Trophoblast cell (in vitro differentiated cells and primary cell): ENCODE results near the gene TUT7.
"Not testable (repeated sequence)": the region's sequence is repeated elsewhere in the genome, so short reads cannot be mapped to it uniquely, and the experiment has no call there.

Experiments
- DNase-seq, 2 donors: peaks; one replicate each; pipeline ENCODE4 v3.0.0-alpha.2; 2016
- H2AFZ ChIP-seq: 2 replicates; pipeline ENCODE4 v1.6.1; 2013; ENCODE audit warnings: low read length, moderate library complexity, mild to moderate bottlenecking; ENCODE audit not compliant: insufficient read depth, poor library complexity
- H2AK5ac ChIP-seq: 2 replicates; pipeline ENCODE4 v1.6.1; 2013; ENCODE audit warnings: mild to moderate bottlenecking, low read length
- H2BK120ac ChIP-seq: 2 replicates; pipeline ENCODE4 v1.6.1; 2013; ENCODE audit warnings: low read length, mild to moderate bottlenecking, moderate library complexity; ENCODE audit not compliant: insufficient read depth, poor library complexity
- H2BK12ac ChIP-seq: 2 replicates; pipeline ENCODE4 v1.6.1; 2013; ENCODE audit warnings: mild to moderate bottlenecking, low read length, moderate library complexity
- H2BK5ac ChIP-seq: 2 replicates; pipeline ENCODE4 v1.6.1; 2013; ENCODE audit warnings: low read length, low read depth, moderate library complexity, mild to moderate bottlenecking; ENCODE audit not compliant: poor library complexity
- H3K14ac ChIP-seq: 2 replicates; pipeline ENCODE4 v1.6.1; 2013; ENCODE audit warnings: mild to moderate bottlenecking, low read length
- H3K18ac ChIP-seq: 2 replicates; pipeline ENCODE4 v1.6.1; 2013; ENCODE audit warnings: mild to moderate bottlenecking, low read length
- H3K23ac ChIP-seq: 2 replicates; pipeline ENCODE4 v1.6.1; 2013; ENCODE audit warnings: low read length
- H3K27ac ChIP-seq: 2 replicates; pipeline ENCODE4 v1.5.1; 2013; ENCODE audit warnings: low read depth, mild to moderate bottlenecking, inconsistent platforms, low read length, moderate library complexity
- H3K27me3 ChIP-seq: 2 replicates; pipeline ENCODE4 v1.6.1; 2013; ENCODE audit warnings: inconsistent platforms, mild to moderate bottlenecking, low read length, moderate library complexity; ENCODE audit not compliant: insufficient read depth
- H3K36me3 ChIP-seq, 2 experiments: 1 replicate in 1 of 2; 2 replicates in 1 of 2; pipeline ENCODE4 v1.6.1; 2013; ENCODE audit warnings: low read length in 2 of 2, mild to moderate bottlenecking in 2 of 2, moderate library complexity in 1 of 2; ENCODE audit not compliant: insufficient read depth in 2 of 2, control insufficient read depth in 1 of 2
- H3K4ac ChIP-seq: 2 replicates; pipeline ENCODE4 v1.6.1; 2013; ENCODE audit warnings: low read depth, mild to moderate bottlenecking, low read length, moderate library complexity
- H3K4me1 ChIP-seq, 2 experiments: 1 replicate in 1 of 2; 2 replicates in 1 of 2; pipeline ENCODE4 v1.6.1; 2013; ENCODE audit warnings: low read length in 2 of 2, mild to moderate bottlenecking in 2 of 2, moderate library complexity in 1 of 2; ENCODE audit not compliant: insufficient read depth in 2 of 2, control insufficient read depth in 1 of 2
- H3K4me2 ChIP-seq: 2 replicates; pipeline ENCODE4 v1.6.1; 2013; ENCODE audit warnings: inconsistent platforms, mild to moderate bottlenecking, low read length, moderate library complexity
- H3K4me3 ChIP-seq: 2 replicates; pipeline ENCODE4 v1.5.1; 2013; ENCODE audit warnings: mild to moderate bottlenecking, low read depth, low read length, inconsistent platforms
- H3K79me1 ChIP-seq: one replicate; pipeline ENCODE4 v1.6.1; 2013; ENCODE audit warnings: low read length
- H3K79me2 ChIP-seq: 2 replicates; pipeline ENCODE4 v1.6.1; 2013; ENCODE audit warnings: low read length, mild to moderate bottlenecking; ENCODE audit not compliant: control insufficient read depth, insufficient read depth, poor library complexity
- H3K9ac ChIP-seq: 2 replicates; pipeline ENCODE4 v1.6.1; 2013; ENCODE audit warnings: mild to moderate bottlenecking, low read length
- H3K9me3 ChIP-seq: 2 replicates; pipeline ENCODE4 v1.6.1; 2013; ENCODE audit warnings: low read depth, mild to moderate bottlenecking, control low read depth, inconsistent platforms, low read length; ENCODE audit not compliant: insufficient read depth
- H4K12ac ChIP-seq: 2 replicates; pipeline ENCODE4 v1.6.1; 2013; ENCODE audit warnings: low read depth, mild to moderate bottlenecking, low read length, moderate library complexity
- H4K8ac ChIP-seq: 2 replicates; pipeline ENCODE4 v1.6.1; 2013; ENCODE audit warnings: low read depth, mild to moderate bottlenecking, low read length, moderate library complexity
- H4K91ac ChIP-seq: one replicate; pipeline ENCODE4 v1.6.1; 2013; ENCODE audit warnings: low read depth, mild to moderate bottlenecking, low read length, moderate library complexity
- WGBS: extraction: QIAGEN DNeasy Blood & Tissue Kit; methylation state at CpG from one replicate; pipeline ENCODE4 v1.1.7; 2013; ENCODE audit warnings: missing lambda C conversion rate; ENCODE audit not compliant: insufficient read length, insufficient coverage; ENCODE audit errors: extremely low coverage; 5-methylcytosine and 5-hydroxymethylcytosine counted together

TUT7 gene

DNA sequence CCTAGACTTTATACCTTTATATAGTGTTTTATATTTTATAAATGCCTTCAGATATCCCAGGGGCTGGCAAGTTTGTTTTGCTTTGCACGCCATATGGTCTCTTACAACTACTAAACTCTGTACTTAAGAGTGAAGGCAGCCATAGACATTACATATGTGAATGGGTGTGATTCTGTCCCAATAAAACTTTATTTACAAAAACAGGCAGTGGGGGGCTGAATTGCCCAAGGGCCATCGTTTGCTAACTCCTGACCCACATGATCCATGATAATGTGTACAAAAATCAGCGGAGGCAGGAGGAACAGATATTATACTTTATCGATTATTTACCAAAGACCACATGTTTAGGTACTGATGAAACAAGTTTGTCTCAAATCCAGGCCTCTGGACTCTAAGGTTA lies 36.0 kb downstream of the TUT7 start:
- H3K36me3 ChIP-seq, result peaks cover 12 to 35% of the 10 kb centered on the region in 2 experiments
- no peak overlapping the region for H2BK12ac ChIP-seq
- no peak overlapping the region for H3K4me3 ChIP-seq
- H3K79me1 ChIP-seq, result no peaks in the 10 kb centered on the region
- no peak overlapping the region for H2BK5ac ChIP-seq
- no peak overlapping the region for H3K27ac ChIP-seq
- H2BK120ac ChIP-seq, result no peak overlapping the region
- H3K23ac ChIP-seq, result no peak overlapping the region
- no peaks in the 10 kb centered on the region for H3K79me2 ChIP-seq
- no peak overlapping the region for H3K4ac ChIP-seq
- no peaks in the 10 kb centered on the region for H3K4me1 ChIP-seq
- no peak overlapping the region for H3K14ac ChIP-seq
- H3K27me3 ChIP-seq, result no peaks in the 10 kb centered on the region
- WGBS, result no CpG with 5 or more reads among the region's 4 CpGs
- H3K18ac ChIP-seq, result no peak overlapping the region
- H4K91ac ChIP-seq, result no peak overlapping the region
- no peaks in the 10 kb centered on the region for H3K9me3 ChIP-seq
- H3K4me2 ChIP-seq, result no peak overlapping the region
- no peak overlapping the region for H3K9ac ChIP-seq
- H4K8ac ChIP-seq, result no peak overlapping the region
- H2AK5ac ChIP-seq, result no peak overlapping the region
- H4K12ac ChIP-seq, result no peak overlapping the region
- H2AFZ ChIP-seq, result no peak overlapping the region
- DNase-seq, result no peak

DNA sequence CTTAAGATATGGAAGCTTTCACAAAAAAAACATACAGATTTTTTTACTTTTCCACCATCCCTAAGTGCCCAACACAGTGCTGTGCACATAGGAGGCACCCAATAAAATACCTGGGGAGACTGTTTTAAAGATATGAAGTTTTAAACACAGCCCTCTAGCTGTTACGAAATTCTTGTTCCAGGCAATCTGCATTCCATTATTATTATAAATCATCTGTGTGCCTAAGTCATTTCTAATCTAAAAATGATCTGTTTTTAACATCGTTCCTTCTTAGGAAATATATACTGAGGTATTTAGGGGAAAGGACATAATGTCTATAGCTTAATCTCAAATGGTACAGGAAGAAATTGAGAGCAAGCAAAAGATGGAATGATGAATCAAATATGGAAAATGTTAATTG lies 39.1 kb downstream of the TUT7 start:
- H4K8ac ChIP-seq, result no peak overlapping the region
- H3K36me3 ChIP-seq, result peaks cover 9 to 28% of the 10 kb centered on the region in 2 experiments
- H3K27ac ChIP-seq, result no peak overlapping the region
- H4K91ac ChIP-seq, result no peak overlapping the region
- no peak overlapping the region for H3K4ac ChIP-seq
- H3K14ac ChIP-seq, result no peak overlapping the region
- no peak overlapping the region for H3K23ac ChIP-seq
- no peaks in the 10 kb centered on the region for H3K79me1 ChIP-seq
- WGBS, result no CpG with 5 or more reads among the region's 2 CpGs
- H2AK5ac ChIP-seq, result no peak overlapping the region
- H3K18ac ChIP-seq, result no peak overlapping the region
- H3K27me3 ChIP-seq, result no peaks in the 10 kb centered on the region
- H2AFZ ChIP-seq, result no peak overlapping the region
- no peaks in the 10 kb centered on the region for H3K79me2 ChIP-seq
- H3K4me2 ChIP-seq, result no peak overlapping the region
- peak; percentile 17 to 77 for DNase-seq
- no peak overlapping the region for H4K12ac ChIP-seq
- no peak overlapping the region for H3K9ac ChIP-seq
- H2BK120ac ChIP-seq, result no peak overlapping the region
- H3K4me1 ChIP-seq, result no peaks in the 10 kb centered on the region
- no peak overlapping the region for H2BK5ac ChIP-seq
- no peak overlapping the region for H2BK12ac ChIP-seq
- H3K4me3 ChIP-seq, result no peak overlapping the region
- H3K9me3 ChIP-seq, result no peaks in the 10 kb centered on the region

DNA sequence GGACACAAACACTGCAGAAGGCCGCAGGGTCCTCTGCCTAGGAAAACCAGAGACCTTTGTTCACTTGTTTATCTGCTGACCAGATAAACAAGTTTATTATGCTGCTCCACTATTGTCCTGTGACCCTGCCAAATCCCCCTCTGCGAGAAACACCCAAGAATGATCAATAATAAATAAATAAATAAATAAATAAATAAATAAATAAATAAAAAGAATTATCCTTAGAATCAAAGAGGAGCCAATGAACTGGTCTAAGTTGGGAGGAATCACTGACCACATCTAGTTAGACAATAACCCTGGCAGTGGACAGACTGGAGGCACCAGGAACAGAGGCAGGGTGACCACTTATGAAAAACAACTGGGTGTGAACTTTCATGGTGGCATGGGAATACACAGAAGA lies 41.3 kb downstream of the TUT7 start:
- H2AK5ac ChIP-seq, H2BK5ac ChIP-seq, H3K27me3 ChIP-seq, H3K23ac ChIP-seq, H3K4me2 ChIP-seq, H3K4me1 ChIP-seq, DNase-seq, H2BK120ac ChIP-seq, H3K79me1 ChIP-seq, H3K79me2 ChIP-seq, H4K12ac ChIP-seq, H2BK12ac ChIP-seq, H4K8ac ChIP-seq, H3K4me3 ChIP-seq, H3K18ac ChIP-seq, H3K14ac ChIP-seq, H2AFZ ChIP-seq, H4K91ac ChIP-seq, H3K9ac ChIP-seq, H3K9me3 ChIP-seq, H3K4ac ChIP-seq, H3K27ac ChIP-seq: not testable (repeated sequence)
- WGBS, result no CpG with 5 or more reads among the region's 2 CpGs
- peaks cover 11 to 23% of the 10 kb centered on the region in 2 experiments for H3K36me3 ChIP-seq

DNA sequence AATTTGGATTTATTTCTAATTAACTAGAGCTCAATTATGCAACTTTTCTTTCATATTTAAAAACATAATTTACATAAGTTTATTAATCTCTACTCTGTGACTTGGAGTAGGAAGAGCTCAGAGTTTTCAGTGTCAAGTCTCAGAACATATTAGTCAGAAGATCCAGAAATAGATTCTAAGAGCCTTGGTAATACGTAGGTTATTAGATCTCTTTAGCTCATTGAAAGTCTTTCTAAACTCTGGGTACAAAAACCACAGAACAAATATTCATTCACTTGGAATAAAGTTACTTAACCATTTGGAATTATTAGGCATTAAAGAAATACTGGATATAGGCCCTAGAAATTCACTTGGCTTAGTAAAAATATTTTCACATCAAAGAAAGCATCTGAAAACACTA lies 45.5 kb downstream of the TUT7 start:
- Histone ChIP-seq H3K4ac (no peak overlapping the region), H3K4me1 (no peaks in the 10 kb centered on the region), H3K23ac (no peak overlapping the region), H3K9me3 (no peaks in the 10 kb centered on the region), H2BK5ac (no peak overlapping the region), H3K9ac (no peak overlapping the region), H3K4me2 (no peak overlapping the region), H4K12ac (no peak overlapping the region), H4K8ac (no peak overlapping the region), H3K27me3 (no peaks in the 10 kb centered on the region), H3K14ac (no peak overlapping the region), H3K36me3 (peaks cover 19 to 29% of the 10 kb centered on the region in 2 experiments), H2BK12ac (no peak overlapping the region), H3K27ac (no peak overlapping the region), H3K79me1 (no peaks in the 10 kb centered on the region), H2AFZ (no peak overlapping the region), H4K91ac (no peak overlapping the region), H2BK120ac (no peak overlapping the region), H3K4me3 (no peak overlapping the region), H2AK5ac (no peak overlapping the region), H3K18ac (no peak overlapping the region), H3K79me2 (no peaks in the 10 kb centered on the region)
- DNase-seq, result no peak
- no CpG with 5 or more reads among the region's 1 CpG for WGBS
